GM12892 (cell line): ENCODE data around the gene CLDN20.

ENCODE experiments used
- POLR2A ChIP-seq: IDR thresholded peaks from 2 replicates; pipeline ENCODE4 v1.6.1; 2011; ENCODE audit warnings: low read depth, low read length, control low read depth
- POLR2AphosphoS5 ChIP-seq: IDR thresholded peaks from 2 replicates; pipeline ENCODE4 v1.6.1; 2011; ENCODE audit warnings: low read depth, low read length, control low read depth
- TAF1 ChIP-seq: IDR thresholded peaks from 2 replicates; pipeline ENCODE4 v1.6.1; 2011; ENCODE audit warnings: low read depth, mild to moderate bottlenecking, control low read depth, low read length, borderline replicate concordance

- TF ChIP-seq POLR2AphosphoS5 (no peak), TAF1 (no peak), POLR2A (no peak)
Measured at GRCh38 chr6:155234167-155234566, 29.6 kb upstream of the CLDN20 start.
